GM21447 (cell line): Measurements from ENCODE around the gene ITPKB.
"Not testable (repeated sequence)": the region's sequence is repeated elsewhere in the genome, so short reads cannot be mapped to it uniquely, and the experiment has no call there.

Experiments
- ATAC-seq: cut with Tn5 transposase; IDR thresholded peaks from one replicate; pipeline ENCODE4 v1.9.1; 2021; ENCODE audit not compliant: unreplicated experiment

The ITPKB gene

GRCh38 chr1:226641671-226642231 lies 97.3 kb downstream of the ITPKB start:
- no peak for ATAC-seq

- no peak for ATAC-seq
Observed at GRCh38 chr1:226640321-226641136, 98.6 kb downstream of the ITPKB start.

GRCh38 chr1:226639631-226640061 lies 99.4 kb downstream of the ITPKB start:
- no peak for ATAC-seq

- ATAC-seq: not testable (repeated sequence)
Observed at GRCh38 chr1:226639206-226639605, 99.9 kb downstream of the ITPKB start.

DNA sequence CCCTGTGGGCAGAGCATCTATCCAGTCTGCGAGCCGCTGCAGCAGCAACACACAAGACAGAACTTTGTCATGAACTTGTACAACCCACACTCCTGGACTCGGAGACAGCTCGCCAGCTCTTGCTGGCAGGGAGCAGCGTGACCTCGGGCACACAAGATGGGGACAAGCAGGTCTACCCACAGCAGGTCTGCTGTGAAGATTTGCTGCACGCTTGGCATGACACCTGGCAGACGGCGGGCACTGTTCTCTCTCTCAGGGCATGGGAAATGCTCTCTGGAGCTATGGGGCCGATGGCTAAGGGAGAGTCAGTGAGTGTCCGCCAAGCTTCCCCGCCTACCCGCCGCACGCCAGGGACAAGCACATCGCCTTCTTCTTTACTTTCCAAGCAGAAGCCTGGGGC lies 100.5 kb downstream of the ITPKB start:
- ATAC-seq: no peak

DNA sequence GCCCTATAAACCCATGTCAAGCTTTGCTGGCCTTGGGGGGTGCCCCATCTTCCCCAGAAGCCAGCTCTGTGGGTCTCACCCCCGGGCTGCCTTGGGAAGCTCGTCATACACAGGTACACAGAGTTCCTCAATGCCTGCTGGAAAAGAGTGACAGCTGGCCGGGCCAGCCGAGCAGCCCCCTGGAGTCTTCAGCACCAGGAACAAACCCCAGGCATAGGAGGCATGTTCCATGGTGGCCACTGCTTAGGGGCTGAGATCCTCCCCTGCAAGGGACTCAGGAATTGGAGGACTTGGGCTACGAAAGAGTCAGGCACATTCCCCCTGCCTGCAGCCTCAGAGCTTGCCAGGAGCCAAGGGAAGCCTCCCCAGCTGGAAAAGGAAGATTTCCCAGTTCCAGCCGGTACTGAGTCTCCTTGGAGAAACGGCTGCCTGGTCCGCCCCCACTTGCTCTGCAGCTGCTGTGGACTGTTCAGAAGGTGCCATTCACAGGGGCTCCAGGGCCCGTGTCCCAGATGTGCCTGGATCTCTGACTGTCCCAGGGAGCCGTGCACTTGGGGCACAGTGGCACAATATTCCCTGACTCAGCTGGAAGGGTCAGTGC lies 101.0 kb downstream of the ITPKB start:
- no peak for ATAC-seq

DNA sequence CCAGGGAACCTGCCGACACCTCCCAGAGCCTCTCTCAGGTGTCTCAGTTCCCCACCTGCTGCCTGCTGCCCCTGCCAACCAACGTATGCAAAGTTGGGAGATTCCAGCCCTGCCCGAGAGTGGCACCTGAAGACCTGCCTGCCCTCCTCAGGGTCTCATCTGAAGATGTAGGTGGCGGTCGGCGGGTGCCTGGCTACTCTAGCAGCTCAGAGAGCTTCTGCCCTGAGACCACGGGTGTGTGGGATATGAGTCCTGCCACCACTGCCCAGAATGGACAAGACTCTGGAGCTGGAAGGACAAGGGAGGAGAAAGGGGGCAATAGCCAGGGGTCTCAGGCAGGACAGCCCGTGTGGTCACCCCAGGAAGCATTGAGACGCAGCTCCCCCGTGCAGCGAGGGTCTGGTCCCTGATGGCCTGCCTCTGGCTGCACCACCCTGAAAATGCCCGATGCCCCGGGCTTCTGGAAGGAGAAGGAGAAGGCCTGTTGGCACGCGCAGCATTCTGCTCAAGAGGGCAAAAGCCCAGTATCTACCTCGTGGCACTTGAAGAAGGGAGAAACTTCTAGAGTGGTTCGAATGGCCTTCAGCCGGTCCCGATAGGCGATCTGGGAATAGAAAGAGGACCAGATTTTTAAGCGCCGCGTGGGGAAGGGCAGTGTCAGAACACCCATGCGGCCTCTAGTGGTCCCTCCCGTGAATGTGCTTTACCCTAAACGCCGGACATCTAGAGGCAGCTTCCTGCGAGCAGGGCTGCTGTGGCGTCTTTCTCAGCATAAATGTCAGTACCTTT lies 101.7 kb downstream of the ITPKB start:
- ATAC-seq: no peak

GRCh38 chr1:226636847-226637096 lies 102.3 kb downstream of the ITPKB start:
- no peak for ATAC-seq

DNA sequence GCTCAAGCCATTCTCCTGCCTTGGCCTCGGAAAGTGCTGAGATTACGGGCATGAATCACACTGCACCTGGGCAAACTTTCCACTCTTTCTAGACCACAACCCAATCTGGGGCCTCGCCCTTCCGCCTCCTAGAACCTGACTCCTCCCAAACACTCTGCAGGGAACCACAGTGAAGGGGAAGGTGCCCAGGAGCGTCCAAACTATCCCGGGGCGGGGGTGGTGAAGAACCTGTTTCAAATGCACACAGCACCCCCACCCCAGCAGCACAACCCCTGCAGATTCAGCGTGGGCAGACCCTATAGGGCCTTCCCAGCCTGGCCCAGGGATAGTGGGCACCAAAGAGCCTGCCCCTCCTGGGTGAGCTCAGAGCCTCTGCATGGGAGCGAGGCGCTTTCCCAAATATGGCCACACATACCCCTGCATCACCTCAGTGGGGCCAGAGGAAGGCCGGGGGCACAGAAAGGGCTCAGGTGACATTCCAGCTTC lies 103.6 kb downstream of the ITPKB start:
- ATAC-seq: no peak

DNA sequence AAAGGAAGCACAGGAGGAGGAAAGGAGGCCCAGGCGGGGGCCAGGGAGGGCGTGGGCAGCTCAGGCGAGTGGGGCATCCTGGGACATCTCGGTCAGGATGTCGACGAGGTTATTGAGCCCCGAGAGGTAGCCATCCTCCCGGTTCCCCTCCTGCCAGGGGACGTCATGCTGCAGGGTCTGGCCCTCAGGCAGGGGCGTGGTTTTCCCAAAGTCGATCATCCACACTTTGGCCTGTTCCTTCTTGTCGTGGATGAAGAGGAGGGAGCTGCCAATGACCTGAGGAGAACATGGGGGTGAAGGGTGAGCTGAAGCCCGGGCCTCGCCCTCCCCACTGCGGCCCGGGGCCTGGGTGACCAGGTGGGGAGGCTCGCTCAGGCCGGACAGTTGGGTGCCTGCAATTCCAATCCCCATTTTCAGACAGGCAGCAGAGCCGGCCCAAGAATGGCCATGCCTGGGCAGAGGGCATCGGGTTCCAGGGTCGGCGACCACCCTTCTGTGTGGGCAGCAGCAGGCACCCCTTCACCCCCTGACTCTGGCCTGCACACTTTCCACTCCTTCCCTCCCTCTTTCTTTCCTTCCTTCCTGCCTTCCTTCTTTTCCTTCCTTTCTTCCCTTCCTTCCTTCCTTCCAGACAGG lies 104.4 kb downstream of the ITPKB start:
- no peak for ATAC-seq

GRCh38 chr1:226634166-226634588 lies 104.9 kb downstream of the ITPKB start:
- ATAC-seq: peak; percentile 83

DNA sequence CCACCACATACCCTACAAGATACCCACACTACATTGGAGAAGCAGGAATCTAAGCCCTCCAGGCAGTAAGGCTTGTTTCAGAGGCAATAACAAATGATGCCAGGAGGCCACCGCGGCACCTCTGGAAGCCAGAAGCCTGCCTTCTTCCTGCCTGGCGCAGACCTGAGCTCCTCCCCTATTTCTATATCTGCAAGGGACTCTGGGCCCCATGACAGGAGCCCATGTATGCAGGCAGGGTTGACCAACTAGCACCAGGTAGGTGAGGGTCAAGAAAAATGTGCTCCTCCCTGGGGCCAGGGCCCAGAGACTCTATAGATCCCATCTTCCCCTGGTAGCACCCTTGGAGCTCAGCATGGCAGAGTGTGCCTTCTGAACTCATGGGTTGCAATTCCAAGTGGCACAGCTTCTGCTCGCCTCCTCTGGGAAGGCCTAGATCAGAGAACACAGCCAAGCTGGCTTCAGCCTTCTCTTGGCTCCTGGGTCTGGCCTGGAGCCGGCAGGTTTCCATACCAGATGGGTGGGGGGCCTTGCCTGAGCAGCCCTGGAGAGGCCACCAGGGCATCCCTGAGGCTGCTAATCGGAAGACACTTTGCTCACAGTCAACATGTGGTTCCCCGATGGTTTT lies 105.4 kb downstream of the ITPKB start:
- ATAC-seq: no peak

- ATAC-seq: no peak
Observed at GRCh38 chr1:226632922-226633351, 106.1 kb downstream of the ITPKB start.

DNA sequence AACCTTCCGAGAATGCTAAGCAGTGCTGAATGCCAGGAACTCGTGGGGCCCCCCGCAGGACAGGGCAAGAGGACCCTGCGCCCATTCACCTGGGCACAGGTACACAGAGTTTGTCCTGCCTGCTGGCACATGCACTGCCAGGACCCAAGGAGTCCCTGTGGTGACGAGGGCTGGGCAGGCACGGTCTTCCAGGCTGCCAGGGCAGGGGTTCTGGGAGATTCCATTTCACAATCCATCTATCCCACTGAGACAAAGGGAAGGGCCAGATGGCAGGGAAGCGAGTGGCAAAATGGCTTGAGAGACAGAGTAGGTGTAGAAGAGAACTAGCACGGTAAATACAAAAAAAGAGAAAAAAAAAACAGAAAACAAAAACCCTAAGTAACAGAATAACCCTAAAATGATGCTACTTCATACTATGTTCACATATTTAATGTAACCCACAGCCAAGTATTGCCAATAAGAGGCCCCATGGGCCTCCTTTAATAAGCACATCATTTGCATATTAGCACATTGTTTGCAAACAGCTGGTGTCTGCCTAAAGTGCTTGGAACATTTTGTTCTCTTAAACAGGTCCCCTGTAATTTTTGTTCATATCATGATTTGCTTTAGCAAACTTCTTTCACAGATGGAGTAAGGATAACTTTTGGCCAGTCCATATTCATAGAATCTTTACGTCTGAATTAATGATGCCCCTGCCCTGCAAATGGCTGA lies 106.8 kb downstream of the ITPKB start:
- ATAC-seq: no peak

- ATAC-seq: no peak
Observed at GRCh38 chr1:226631229-226632000, 107.7 kb downstream of the ITPKB start.

- ATAC-seq: no peak
Observed at GRCh38 chr1:226630592-226630991, 108.5 kb downstream of the ITPKB start.

GRCh38 chr1:226629896-226630550 lies 109.1 kb downstream of the ITPKB start:
- ATAC-seq: no peak

DNA sequence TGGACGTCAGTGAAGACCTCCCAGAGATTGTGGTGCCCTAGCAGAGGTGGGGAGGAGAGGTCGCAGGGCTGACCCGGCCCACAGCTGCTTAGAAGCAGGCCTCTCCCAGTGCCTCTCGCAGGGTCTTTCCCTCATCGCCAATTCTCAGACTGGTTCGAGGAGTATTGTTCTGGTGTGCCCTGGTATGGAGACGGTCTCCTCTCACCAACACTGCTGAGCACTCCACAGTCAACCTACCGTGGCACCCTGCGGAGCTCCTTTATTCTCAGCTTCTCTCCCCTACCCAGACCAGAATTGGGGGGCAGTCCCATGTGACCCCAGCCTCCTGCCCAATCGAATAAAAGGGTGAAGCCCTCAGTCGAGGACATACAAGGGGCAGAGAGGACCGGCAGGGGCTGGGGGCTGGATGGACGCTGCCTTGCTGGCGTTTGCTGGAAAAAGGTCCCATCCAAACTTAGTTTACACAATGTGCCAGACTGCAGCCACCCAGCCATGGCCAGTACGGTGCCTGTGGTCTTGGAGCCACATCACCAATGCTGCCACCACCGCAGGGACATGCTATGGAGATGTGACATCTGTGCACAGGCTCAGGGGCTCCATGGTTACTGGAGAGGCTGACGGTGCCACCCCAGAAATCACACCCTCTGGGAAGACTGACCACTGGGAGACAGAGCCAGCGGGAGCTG lies 109.7 kb downstream of the ITPKB start:
- no peak for ATAC-seq
